Effector memory CD8-positive, alpha-beta T cell (primary cell): ENCODE data around the gene ACAP3.

Experiments
- ATAC-seq: fragments of 150-1000 bp; cut with Tn5 transposase; replicated peaks from 2 replicates; pipeline ENCODE4 v1.10.0; 2021; ENCODE audit warnings: mild to moderate bottlenecking, moderate library complexity
- DNase-seq, 3 experiments: peaks; one replicate each; pipeline ENCODE4 v3.0.0; 2021
- H3K27ac Mint-ChIP-seq, 2 donors: one replicate each; pipeline ENCODE4 v1.8.0; 2022; ENCODE audit warnings: mild to moderate bottlenecking in 2 of 2, mixed read lengths in 2 of 2, moderate library complexity in 2 of 2
- H3K27me3 Mint-ChIP-seq, 2 donors: one replicate each; pipeline ENCODE4 v1.8.0; 2022; ENCODE audit warnings: mixed read lengths in 2 of 2
- H3K36me3 Mint-ChIP-seq: one replicate; pipeline ENCODE4 v1.8.0; 2022; ENCODE audit warnings: mild to moderate bottlenecking, moderate library complexity, mixed read lengths; ENCODE audit not compliant: insufficient read depth
- H3K4me1 Mint-ChIP-seq, 2 donors: one replicate each; pipeline ENCODE4 v1.8.0; 2022; ENCODE audit warnings: low read depth in 2 of 2, mixed read lengths in 2 of 2
- H3K4me3 Mint-ChIP-seq, 2 donors: one replicate each; pipeline ENCODE4 v1.8.0; 2022; ENCODE audit warnings: mild to moderate bottlenecking in 2 of 2, mixed read lengths in 2 of 2, moderate library complexity in 2 of 2
- H3K9me3 Mint-ChIP-seq, 2 donors: one replicate each; pipeline ENCODE4 v1.8.0; 2022; ENCODE audit warnings: mixed read lengths in 2 of 2
- total RNA-seq, 9 experiments: gene quantifications; one replicate each; lab custom pipeline; 2026; lab: John Stamatoyannopoulos, UW

ACAP3 gene
- total RNA-seq: 42.6 to 115 (median 61.2) reads per million in 9 experiments

GRCh38 chr1:1307923-1308755 lies at the start of gene ACAP3, which contains the start of gene PUSL1:
TSS of gene ACAP3 (minus strand) at chr1:1307930. CDS start at chr1:1307815, 115 bp downstream.
TSS of gene PUSL1 (plus strand) at chr1:1308597. CDS start at chr1:1308644, 47 bp downstream.
- H3K27ac Mint-ChIP-seq: peak within 1 kb of the TSS; percentile 75 to 78
- peak within 1 kb of the TSS; percentile 80 to 84 for H3K4me3 Mint-ChIP-seq
- DNase-seq: peak; percentile 86 to 89 (median 87)
- peak; percentile 69 for ATAC-seq
- peaks cover 36% of the 10 kb centered on the region for H3K36me3 Mint-ChIP-seq
- H3K4me1 Mint-ChIP-seq: peaks cover 17 to 20% of the 10 kb centered on the region in 2 donors
- no peaks in the 10 kb centered on the region for H3K9me3 Mint-ChIP-seq
- no peaks in the 10 kb centered on the region for H3K27me3 Mint-ChIP-seq

- Mint-ChIP-seq H3K4me3 (no peak overlapping the region), H3K27ac (no peak overlapping the region), H3K4me1 (peaks cover 0 to 12% of the 10 kb centered on the region in 2 donors), H3K27me3 (peaks cover 29 to 67% of the 10 kb centered on the region in 2 donors), H3K36me3 (peaks cover 9% of the 10 kb centered on the region), H3K9me3 (no peaks in the 10 kb centered on the region)
- no peak for ATAC-seq
- no peak for DNase-seq
These were observed 49.2 kb upstream of the ACAP3 start for GRCh38 chr1:1356796-1357401.

GRCh38 chr1:1356166-1356795 lies 48.6 kb upstream of the ACAP3 start:
- H3K36me3 Mint-ChIP-seq: peaks cover 9% of the 10 kb centered on the region
- H3K27ac Mint-ChIP-seq: no peak overlapping the region
- H3K4me1 Mint-ChIP-seq: peaks cover 0 to 12% of the 10 kb centered on the region in 2 donors
- ATAC-seq (no peak), DNase-seq (no peak)
- no peaks in the 10 kb centered on the region for H3K9me3 Mint-ChIP-seq
- peaks cover 29 to 66% of the 10 kb centered on the region in 2 donors for H3K27me3 Mint-ChIP-seq
- H3K4me3 Mint-ChIP-seq: no peak overlapping the region

- ATAC-seq (no peak), DNase-seq (no peak)
- Mint-ChIP-seq H3K27me3 (peaks cover 23 to 58% of the 10 kb centered on the region in 2 donors), H3K4me3 (no peak overlapping the region), H3K36me3 (peaks cover 9% of the 10 kb centered on the region), H3K27ac (no peak overlapping the region), H3K9me3 (no peaks in the 10 kb centered on the region), H3K4me1 (peaks cover 0 to 7% of the 10 kb centered on the region in 2 donors)
These were observed 47.7 kb upstream of the ACAP3 start for GRCh38 chr1:1355416-1355815.

GRCh38 chr1:1354271-1355247 lies 46.8 kb upstream of the ACAP3 start:
- Mint-ChIP-seq H3K9me3 (no peaks in the 10 kb centered on the region), H3K4me3 (peak overlapping the region; percentile 20 to 63), H3K27me3 (peaks cover 23 to 56% of the 10 kb centered on the region in 2 donors), H3K36me3 (peaks cover 9% of the 10 kb centered on the region), H3K4me1 (peaks cover 0 to 7% of the 10 kb centered on the region in 2 donors), H3K27ac (no peak overlapping the region)
- DNase-seq: no peak
- peak; percentile 38 for ATAC-seq

GRCh38 chr1:1353389-1354151 lies 45.8 kb upstream of the ACAP3 start:
- DNase-seq (no peak), ATAC-seq (no peak)
- Mint-ChIP-seq H3K27ac (no peak overlapping the region), H3K4me1 (peaks cover 0 to 3% of the 10 kb centered on the region in 2 donors), H3K9me3 (no peaks in the 10 kb centered on the region), H3K27me3 (peaks cover 18 to 47% of the 10 kb centered on the region in 2 donors), H3K4me3 (peak overlapping the region; percentile 20 to 63), H3K36me3 (peaks cover 9% of the 10 kb centered on the region)

- Mint-ChIP-seq H3K4me3 (peak overlapping the region; percentile 57 to 66), H3K27ac (no peak overlapping the region), H3K27me3 (peaks cover 11 to 40% of the 10 kb centered on the region in 2 donors), H3K9me3 (no peaks in the 10 kb centered on the region), H3K36me3 (peaks cover 9% of the 10 kb centered on the region), H3K4me1 (peaks cover 0 to 3% of the 10 kb centered on the region in 2 donors)
- DNase-seq: no peak
- no peak for ATAC-seq
These were observed 45.2 kb upstream of the ACAP3 start for GRCh38 chr1:1352786-1353388.

GRCh38 chr1:1351511-1352427 lies 44.0 kb upstream of the ACAP3 start:
- H3K36me3 Mint-ChIP-seq: peaks cover 9% of the 10 kb centered on the region
- H3K9me3 Mint-ChIP-seq: no peaks in the 10 kb centered on the region
- H3K27ac Mint-ChIP-seq: peak overlapping the region in 1 of 2 donors; percentile 33
- no peak for DNase-seq
- H3K4me3 Mint-ChIP-seq: peak overlapping the region; percentile 57 to 66
- no peak for ATAC-seq
- peaks cover 6 to 10% of the 10 kb centered on the region in 2 donors for H3K4me1 Mint-ChIP-seq
- H3K27me3 Mint-ChIP-seq: peaks cover 9 to 29% of the 10 kb centered on the region in 2 donors

GRCh38 chr1:1349256-1350012 lies 41.7 kb upstream of the ACAP3 start, which contains the start of gene DVL1:
TSS of gene DVL1 (minus strand) at chr1:1349418. CDS start at chr1:1349065, 353 bp downstream.
- ATAC-seq (peak; percentile 82), DNase-seq (peak; percentile 64 to 75 (median 69))
- peaks cover 9% of the 10 kb centered on the region for H3K36me3 Mint-ChIP-seq
- H3K27me3 Mint-ChIP-seq: peaks cover 9 to 26% of the 10 kb centered on the region in 2 donors
- H3K4me3 Mint-ChIP-seq: peak within 1 kb of the TSS; percentile 63 to 71
- H3K4me1 Mint-ChIP-seq: peaks cover 8 to 13% of the 10 kb centered on the region in 2 donors
- peak within 1 kb of the TSS in 1 of 2 donors; percentile 6 for H3K27ac Mint-ChIP-seq
- no peaks in the 10 kb centered on the region for H3K9me3 Mint-ChIP-seq

- DNase-seq (no peak), ATAC-seq (peak; percentile 40)
- H3K27ac Mint-ChIP-seq: peak overlapping the region in 1 of 2 donors; percentile 6
- H3K4me1 Mint-ChIP-seq: peaks cover 8 to 14% of the 10 kb centered on the region in 2 donors
- no peaks in the 10 kb centered on the region for H3K9me3 Mint-ChIP-seq
- H3K27me3 Mint-ChIP-seq: peaks cover 9 to 19% of the 10 kb centered on the region in 2 donors
- peak overlapping the region; percentile 63 to 71 for H3K4me3 Mint-ChIP-seq
- peaks cover 5% of the 10 kb centered on the region for H3K36me3 Mint-ChIP-seq
These were observed 40.9 kb upstream of the ACAP3 start for GRCh38 chr1:1348420-1349255.
